ENCODE results near the gene PEX26. TPM values are rescaled to one million over a fixed set of nuclear protein-coding genes. Genes with fewer than 3 reads are reported as not detected.
A peak's percentile ranks its signal among the peaks of the same experiment; 100 is the strongest.

Gene PEX26
- total RNA-seq (ENCODE audit: unreplicated experiment): 49.8 TPM
- long read RNA-seq, partial matches to known transcripts: 0 of 4 reads
- long read RNA-seq, other reads (novel, unspliced or antisense): 2 of 4 reads

DNA sequence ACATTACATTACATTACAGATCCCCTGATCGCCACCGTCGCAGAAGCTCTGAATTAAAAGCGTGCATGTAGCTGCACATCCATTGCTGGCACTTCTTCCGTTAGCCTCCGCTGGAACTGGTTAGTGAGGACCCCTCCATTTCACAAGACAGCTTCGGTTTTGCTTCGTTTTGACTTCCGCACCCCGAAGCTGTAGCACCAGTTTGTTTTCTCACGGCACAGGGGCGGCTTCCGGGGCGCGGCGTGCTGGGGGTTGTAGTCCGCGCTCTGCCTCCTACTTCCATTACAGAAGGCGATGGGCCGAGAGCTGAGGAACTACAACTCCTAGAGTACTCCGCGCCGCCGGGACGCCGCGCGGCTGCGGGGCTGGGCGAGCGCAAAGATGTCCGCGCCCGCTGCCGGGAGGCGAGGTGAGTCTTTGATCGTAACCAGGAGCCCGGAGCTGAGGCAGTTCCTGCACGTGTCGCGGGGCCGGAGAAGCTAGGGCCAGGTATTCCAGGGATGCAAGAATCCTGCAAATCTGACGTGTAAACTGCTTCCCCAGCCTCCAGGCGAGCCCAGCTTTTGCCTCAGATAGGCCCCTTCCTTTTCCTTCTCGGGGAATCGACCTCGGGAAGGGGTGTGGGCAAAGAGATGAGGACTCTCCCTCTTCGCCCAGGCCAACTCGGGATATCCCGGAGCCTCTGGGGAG, at the start of gene PEX26:
PEX26 (plus strand) TSS at position 352 of the 690 bp plus-strand sequence. CDS start 387 bp downstream, outside the sequence.
- Mint-ChIP-seq H3K9me3 (ENCODE audit: unreplicated experiment) (peaks cover 3% of the 10 kb centered on the region), H3K27ac (ENCODE audit: unreplicated experiment) (peak within 1 kb of the TSS; percentile 90), H3K4me1 (ENCODE audit: low read depth, unreplicated experiment) (peaks cover 12% of the 10 kb centered on the region), H3K36me3 (ENCODE audit: unreplicated experiment) (peaks cover 6% of the 10 kb centered on the region), H3K27me3 (ENCODE audit: unreplicated experiment) (peaks cover 6% of the 10 kb centered on the region), H3K4me3 (ENCODE audit: unreplicated experiment) (peak within 1 kb of the TSS; percentile 94)
- no peak for TF ChIP-seq CTCF (IDR thresholded peaks at IDR 0.05; ENCODE audit: partially characterized antibody, unreplicated experiment)
- DNase-seq: peak; percentile 91

GRCh38 chr22:18028817-18029527, 48.8 kb upstream of the PEX26 start:
- H3K4me3 Mint-ChIP-seq (ENCODE audit: unreplicated experiment): no peak overlapping the region
- peaks cover 12% of the 10 kb centered on the region for H3K27me3 Mint-ChIP-seq (ENCODE audit: unreplicated experiment)
- no peak for DNase-seq
- no peak overlapping the region for H3K27ac Mint-ChIP-seq (ENCODE audit: unreplicated experiment)
- no peak for TF ChIP-seq CTCF (IDR thresholded peaks at IDR 0.05; ENCODE audit: partially characterized antibody, unreplicated experiment)
- no peaks in the 10 kb centered on the region for H3K9me3 Mint-ChIP-seq (ENCODE audit: unreplicated experiment)
- peaks cover 13% of the 10 kb centered on the region for H3K4me1 Mint-ChIP-seq (ENCODE audit: low read depth, unreplicated experiment)
- no peaks in the 10 kb centered on the region for H3K36me3 Mint-ChIP-seq (ENCODE audit: unreplicated experiment)

GRCh38 chr22:18029686-18030267, 48.0 kb upstream of the PEX26 start:
- TF ChIP-seq CTCF (IDR thresholded peaks at IDR 0.05; ENCODE audit: partially characterized antibody, unreplicated experiment): no peak
- H3K9me3 Mint-ChIP-seq (ENCODE audit: unreplicated experiment): no peaks in the 10 kb centered on the region
- H3K4me1 Mint-ChIP-seq (ENCODE audit: low read depth, unreplicated experiment): peaks cover 10% of the 10 kb centered on the region
- H3K27ac Mint-ChIP-seq (ENCODE audit: unreplicated experiment): no peak overlapping the region
- no peak overlapping the region for H3K4me3 Mint-ChIP-seq (ENCODE audit: unreplicated experiment)
- no peaks in the 10 kb centered on the region for H3K36me3 Mint-ChIP-seq (ENCODE audit: unreplicated experiment)
- peaks cover 10% of the 10 kb centered on the region for H3K27me3 Mint-ChIP-seq (ENCODE audit: unreplicated experiment)
- no peak for DNase-seq

GRCh38 chr22:18031695-18032454, 45.9 kb upstream of the PEX26 start:
- TF ChIP-seq CTCF (IDR thresholded peaks at IDR 0.05; ENCODE audit: partially characterized antibody, unreplicated experiment): no peak
- Mint-ChIP-seq H3K4me1 (ENCODE audit: low read depth, unreplicated experiment) (peaks cover 6% of the 10 kb centered on the region), H3K27ac (ENCODE audit: unreplicated experiment) (no peak overlapping the region), H3K27me3 (ENCODE audit: unreplicated experiment) (peaks cover 3% of the 10 kb centered on the region), H3K9me3 (ENCODE audit: unreplicated experiment) (no peaks in the 10 kb centered on the region), H3K4me3 (ENCODE audit: unreplicated experiment) (no peak overlapping the region), H3K36me3 (ENCODE audit: unreplicated experiment) (no peaks in the 10 kb centered on the region)
- no peak for DNase-seq

All from glutamatergic neuron (in vitro differentiated cells).